Aortic smooth muscle cell (primary cell): ENCODE results near the gene ABCA8. TPM values are rescaled to one million over a fixed set of nuclear protein-coding genes. Genes with fewer than 3 reads are reported as not detected.

Experiments
- total RNA-seq: library from RNA; depleted of rRNA; stranded (reverse); fragments of >200 nt; gene quantifications from 2 replicates; pipeline ENCODE4 v1.2.3, GENCODE V29; 2014

ABCA8 gene
- 106 and 202 TPM in 2 replicates for total RNA-seq

DNA sequence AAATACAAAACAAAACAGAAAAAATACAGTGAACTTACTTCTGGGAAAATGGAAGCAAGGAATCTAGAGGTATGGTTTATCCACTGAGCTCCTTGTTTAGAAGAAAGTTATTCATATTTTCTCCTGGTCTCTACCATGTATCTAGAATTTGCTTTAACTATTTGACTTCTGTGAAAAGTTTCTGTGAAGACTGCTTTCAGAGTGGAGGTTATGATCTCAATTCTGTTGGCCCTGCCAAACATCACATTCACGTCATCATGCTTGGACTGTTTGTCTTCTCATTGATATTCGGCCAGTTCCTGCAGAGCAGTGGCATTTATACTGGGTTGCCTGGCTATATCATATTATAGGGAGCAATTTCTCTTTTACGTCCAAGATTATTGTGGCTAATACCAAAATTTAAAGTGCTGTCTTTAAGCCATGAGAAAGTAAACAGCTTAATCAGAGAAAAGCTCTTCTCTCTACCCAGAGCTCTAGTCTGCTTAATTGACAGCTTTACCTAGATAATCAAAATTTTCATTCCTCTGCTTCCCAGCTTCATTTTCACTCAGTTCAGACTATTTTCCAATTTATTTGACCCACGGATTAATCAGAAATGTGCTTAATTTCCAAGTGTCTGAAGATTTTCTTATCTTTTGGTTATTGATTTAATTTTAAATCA lies at the start of gene ABCA8:
ABCA8 (minus strand) TSS at position 212 of the 661 bp plus-strand sequence. CDS start 13,358 bp downstream, outside the sequence.

Other genes starting within 250 kb of the ABCA8 start
- gene ABCA9, start 105.5 kb upstream of the ABCA8 start, total RNA-seq: 59.7 and 76.4 TPM in 2 replicates
- 64.7 and 127 TPM in 2 replicates for gene ABCA6, start 186.5 kb upstream of the ABCA8 start, total RNA-seq